Endometrial microvascular endothelial cells (primary cell): ENCODE measurements around the gene CASS4. TPM values are rescaled to one million over a fixed set of nuclear protein-coding genes. Genes with fewer than 3 reads are reported as not detected.
"Not testable (repeated sequence)": the region's sequence is repeated elsewhere in the genome, so short reads cannot be mapped to it uniquely, and the experiment has no call there.

Source experiments
- in situ Hi-C: cut with HindIII; loops from 2 replicates; pipeline ENCODE4 v1.10.0; 2017; ENCODE audit warnings: low sequenced_read_pairs, low pct_unique_long_range_greater_than_20kb; ENCODE audit errors: inconsistent ontology term
- total RNA-seq: library from RNA; depleted of rRNA; stranded (reverse); fragments of >200 nt; gene quantifications from one replicate; pipeline ENCODE4 v1.2.3, GENCODE V29; 2015; ENCODE audit errors: inconsistent ontology term

Gene CASS4
- total RNA-seq, 1 donor from 2014 or later, result 0.28 TPM

DNA sequence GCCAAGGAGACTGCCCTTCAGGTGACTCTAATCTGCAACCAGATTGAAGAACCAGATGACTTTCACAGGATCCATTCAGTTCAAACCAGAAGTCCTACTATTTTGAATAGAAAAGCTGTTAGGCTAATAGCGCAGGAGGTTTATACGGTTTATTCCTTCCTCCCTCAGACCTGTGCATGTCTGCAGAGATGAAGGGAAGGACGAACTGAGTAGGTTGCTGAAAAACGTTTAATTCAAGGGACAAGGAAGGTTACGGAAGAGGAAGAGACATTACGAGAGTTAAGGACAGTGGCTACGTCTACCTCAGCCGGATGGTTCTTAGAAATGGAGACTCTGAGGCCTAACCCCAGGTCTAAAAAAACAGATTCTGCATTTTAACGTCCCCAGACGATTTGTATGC lies 21.0 kb upstream of the CASS4 start:
- in situ Hi-C loops, result no loop called here

GRCh38 chr20:56391596-56392131 lies 20.4 kb upstream of the CASS4 start:
- in situ Hi-C loops, result no loop called here

DNA sequence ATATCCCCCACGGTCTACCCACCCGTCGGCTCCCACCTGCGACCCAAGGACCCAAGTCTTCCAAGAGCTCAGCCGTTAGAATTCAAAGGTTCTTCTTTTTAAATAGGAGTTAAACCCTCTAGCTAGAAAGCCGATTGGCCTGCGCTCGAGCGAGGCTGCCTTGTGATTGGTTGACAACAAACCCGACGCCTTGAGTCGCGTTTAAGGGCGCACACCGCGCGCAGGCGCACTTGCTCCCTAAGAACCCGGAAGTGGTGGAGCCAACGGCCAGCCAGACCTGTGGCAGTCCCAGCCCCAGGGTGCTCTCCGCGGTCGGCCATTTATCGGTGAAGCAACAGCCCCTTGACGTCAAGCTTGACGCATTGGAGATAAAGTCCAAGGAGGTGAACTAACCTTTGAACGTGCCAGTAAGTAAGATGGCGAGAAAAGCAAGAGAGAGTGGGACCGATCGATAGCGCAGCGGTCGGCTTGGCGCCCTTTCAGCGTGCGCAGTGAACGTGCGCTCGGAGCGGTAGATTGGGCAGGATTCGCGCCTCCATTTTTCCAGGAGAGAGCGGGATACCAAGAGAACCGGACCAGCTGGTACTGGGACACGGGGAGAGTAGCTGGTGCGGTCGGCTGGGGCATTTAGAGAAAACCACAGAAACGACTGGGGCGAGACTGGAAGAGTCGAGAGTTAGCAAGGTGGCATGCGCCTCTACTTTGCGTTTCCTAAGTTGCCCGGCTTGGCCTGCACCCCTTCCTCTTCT lies 19.8 kb upstream of the CASS4 start, which contains the start of the genes AURKA and CSTF1:
AURKA (minus strand) TSS at position 84 of the 749 bp plus-strand sequence. CDS start 4,018 bp downstream, outside the sequence.
CSTF1 (plus strand) TSS at position 514 of the 749 bp plus-strand sequence. CDS start 2,908 bp downstream, outside the sequence.
- in situ Hi-C loops, result no loop called here

GRCh38 chr20:56392881-56393482 lies 19.1 kb upstream of the CASS4 start:
- in situ Hi-C loops, result no loop called here

DNA sequence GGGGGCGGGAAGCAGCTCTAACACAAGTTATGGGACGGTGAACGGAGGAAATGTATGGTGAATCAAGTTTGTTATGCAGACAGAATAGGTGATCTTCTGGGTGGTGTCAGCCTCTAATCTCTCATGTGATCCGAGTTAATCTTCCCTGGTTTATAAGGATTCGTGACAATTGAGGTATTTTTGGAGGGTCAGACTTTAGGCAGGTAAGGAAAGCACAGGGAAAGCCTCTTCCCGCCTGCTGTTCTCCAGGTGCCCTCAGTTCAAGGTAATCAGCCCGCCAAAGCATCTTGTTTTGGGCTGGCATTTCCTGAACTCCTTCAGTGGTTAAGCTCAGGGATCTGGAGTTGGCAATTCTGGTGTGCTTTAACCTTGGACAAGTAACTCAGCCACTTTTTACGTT lies 18.4 kb upstream of the CASS4 start:
- in situ Hi-C loops, result no loop called here

DNA sequence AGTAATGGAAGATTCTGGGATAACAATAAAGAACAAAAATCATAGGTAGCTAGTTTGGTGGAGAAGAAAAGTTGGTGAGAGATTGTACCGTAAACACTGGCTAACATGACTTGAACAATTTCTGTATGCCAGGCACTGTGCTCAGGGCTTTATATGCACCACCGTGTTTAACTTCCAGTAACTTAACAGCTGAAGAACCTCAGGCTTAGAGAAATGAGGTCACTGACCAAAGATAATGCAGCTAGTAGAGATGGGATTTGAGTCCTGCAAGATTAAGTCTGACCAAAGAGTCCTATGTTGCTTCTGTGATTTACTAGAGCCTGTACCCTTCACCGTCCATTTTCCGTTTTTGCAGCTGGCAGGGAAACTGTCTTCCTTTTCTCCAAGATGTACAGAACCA lies 16.9 kb upstream of the CASS4 start:
- in situ Hi-C loops, result no loop called here

DNA sequence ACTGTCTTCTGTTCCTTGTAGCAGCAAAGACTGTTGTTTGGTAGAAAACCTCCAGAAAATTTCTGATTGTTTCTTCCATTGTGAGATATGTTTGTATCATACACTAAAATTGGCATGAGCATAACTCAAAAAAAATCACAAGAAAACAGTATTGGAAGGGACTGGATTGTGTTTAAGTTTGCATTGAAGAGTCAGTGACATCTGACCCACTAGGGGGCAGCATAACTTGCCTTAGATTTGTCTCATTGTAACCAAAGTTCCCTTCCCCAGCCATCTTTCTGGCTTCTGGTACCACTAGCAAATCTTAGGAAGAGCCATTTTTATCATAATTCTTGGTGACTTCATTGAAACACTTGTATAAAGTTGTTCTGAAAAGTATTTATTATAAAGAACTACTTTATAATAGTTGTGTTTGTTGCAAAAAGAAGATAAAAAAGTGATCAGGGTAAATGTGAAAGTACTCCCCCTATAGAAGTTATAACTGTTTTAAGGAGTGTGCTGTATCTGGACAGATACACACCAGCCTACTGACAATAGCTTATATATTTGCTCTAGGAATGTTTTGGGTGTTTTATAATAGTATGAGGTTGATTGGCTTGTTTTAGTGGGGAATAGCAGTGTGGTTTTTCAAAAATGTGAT lies 11.9 kb upstream of the CASS4 start:
- in situ Hi-C loops, result no loop called here

DNA sequence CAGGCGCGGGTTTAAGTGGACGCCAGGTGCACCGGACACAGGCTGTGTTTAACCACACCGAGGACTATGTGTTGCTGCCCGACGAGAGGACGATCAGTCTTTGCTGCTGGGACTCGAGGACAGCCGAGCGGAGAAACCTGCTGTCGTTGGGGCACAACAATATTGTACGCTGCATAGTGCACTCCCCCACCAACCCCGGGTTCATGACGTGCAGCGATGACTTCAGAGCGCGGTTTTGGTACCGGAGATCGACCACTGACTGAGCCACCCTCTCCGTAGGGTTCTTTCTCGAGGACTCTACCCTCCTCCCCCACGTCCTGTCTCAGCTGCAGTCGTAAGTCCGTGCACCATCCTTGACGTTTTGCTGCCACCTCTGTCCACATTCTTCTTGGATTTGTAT lies 8.6 kb upstream of the CASS4 start:
- in situ Hi-C loops, result no loop called here

DNA sequence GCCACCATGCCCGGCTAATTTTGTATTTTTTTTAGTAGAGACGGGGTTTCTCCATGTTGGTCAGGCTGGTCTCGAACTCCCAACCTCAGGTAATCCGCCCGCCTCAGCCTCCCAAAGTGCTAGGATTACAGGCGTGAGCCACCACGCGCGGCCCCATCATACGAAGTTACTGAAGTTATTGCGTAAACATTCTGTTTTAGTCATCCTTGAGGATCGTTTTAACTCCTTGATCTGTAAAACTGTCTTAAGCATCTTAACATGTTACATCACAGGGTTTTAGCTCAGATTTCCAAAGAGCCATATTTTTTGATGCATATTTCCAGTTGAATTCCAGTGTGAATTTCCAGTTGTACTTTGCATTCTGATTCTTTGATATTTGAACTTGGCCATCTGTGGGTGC lies 6.7 kb upstream of the CASS4 start:
- in situ Hi-C loops, result not testable (repeated sequence)

- in situ Hi-C loops, result no loop called here
Measured at GRCh38 chr20:56406910-56407309, 5.2 kb upstream of the CASS4 start.

GRCh38 chr20:56409521-56409920 lies 2.5 kb upstream of the CASS4 start:
- in situ Hi-C loops, result no loop called here

GRCh38 chr20:56409956-56410355 lies 2.1 kb upstream of the CASS4 start:
- in situ Hi-C loops, result no loop called here

DNA sequence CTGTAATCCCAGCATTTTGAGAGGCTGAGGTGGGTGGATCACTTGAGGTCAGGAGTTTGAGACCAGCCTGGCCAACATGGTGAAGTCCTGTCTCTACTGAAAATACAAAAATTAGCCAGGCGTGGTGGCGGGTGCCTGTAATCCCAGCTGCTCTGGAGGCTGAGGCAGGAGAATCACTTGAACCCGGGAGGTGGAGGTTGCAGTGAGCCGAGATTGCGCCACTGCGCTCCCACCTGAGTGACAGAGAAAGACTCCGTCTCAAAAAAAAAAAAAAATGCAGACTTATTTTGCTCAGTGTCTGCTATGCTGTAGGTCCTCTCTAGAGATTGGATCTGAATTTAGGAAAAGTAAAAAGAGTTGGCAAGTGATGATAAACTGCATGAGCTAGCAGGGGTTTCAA lies 773 bp upstream of the CASS4 start:
- in situ Hi-C loops, result not testable (repeated sequence)

- in situ Hi-C loops, result no loop called here
Measured at GRCh38 chr20:56412473-56412790, 372 bp downstream of the CASS4 start.

GRCh38 chr20:56412949-56413348 lies 889 bp downstream of the CASS4 start:
- in situ Hi-C loops, result no loop called here

DNA sequence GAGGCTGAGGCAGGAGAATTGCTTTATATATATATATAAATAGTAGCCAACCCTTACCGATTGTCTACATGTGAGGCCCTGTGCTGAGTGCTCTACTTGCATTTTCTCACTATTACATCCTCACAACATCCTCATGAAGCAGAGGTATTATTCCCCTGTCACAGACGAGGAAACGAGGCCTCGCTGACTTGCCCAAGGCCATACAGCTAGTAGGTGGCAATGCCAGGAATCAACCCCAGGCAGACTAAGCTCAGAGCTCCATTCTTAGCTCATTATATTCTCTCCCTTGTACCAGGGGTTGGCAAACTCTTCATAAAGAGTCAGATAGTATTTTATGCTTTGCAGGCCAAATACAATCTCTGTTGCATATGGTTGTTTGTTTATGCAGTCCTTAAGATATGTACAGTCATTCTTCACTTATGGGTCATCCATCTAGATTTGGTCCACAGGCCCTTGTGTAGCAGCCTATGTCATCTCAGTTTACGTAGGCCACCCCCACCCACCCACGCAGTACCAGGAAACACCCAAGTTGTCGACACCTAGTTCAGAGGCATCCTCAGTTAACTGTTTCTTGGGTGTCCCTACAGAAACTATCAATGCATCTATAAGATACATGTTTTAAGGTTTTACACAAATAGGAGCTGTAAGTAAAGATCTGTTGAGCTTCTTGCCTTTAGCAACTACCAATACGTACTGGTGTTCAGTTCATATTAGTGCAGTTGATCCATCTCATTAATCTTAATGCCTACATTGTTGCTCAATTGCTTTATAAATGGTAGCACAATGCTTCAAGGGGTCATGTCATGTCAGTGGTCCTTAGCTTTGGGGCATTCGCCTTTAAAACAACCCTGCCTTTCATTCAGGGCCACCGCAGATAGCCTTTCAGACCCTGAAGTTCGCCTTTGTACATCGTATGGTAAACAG lies 3.0 kb downstream of the CASS4 start:
- in situ Hi-C loops, result no loop called here

GRCh38 chr20:56417402-56417801 lies 5.3 kb downstream of the CASS4 start:
- in situ Hi-C loops, result no loop called here

GRCh38 chr20:56417911-56418310 lies 5.9 kb downstream of the CASS4 start:
- in situ Hi-C loops, result no loop called here

DNA sequence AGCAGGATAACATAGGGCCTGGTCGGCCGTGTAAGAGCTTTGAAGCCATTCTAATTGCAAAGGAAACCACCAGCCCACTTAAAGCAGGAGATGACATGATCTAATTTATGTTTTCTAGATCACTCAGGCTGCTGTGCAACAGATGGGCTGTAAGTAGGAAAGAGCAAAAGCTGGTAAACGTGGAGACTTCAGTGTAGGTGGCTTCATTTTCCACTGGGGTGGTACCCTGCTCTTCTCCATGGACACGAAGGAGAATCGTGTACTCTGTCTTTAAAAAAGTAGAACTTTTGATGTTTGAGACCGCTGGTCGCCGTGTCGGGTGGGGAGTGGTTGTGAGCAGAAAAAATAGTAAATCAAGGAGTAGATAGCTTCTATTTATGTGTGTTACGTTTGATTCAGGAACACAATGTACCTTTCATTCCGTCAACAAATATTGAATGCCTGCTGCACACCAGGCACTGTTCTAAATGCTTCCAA lies 6.4 kb downstream of the CASS4 start:
- in situ Hi-C loops, result no loop called here
